DMS53 treated with DMSO at 0.1 percent for 48 hours (cell line): Measurements from ENCODE around the gene C11orf16.
"Not testable (repeated sequence)": the region's sequence is repeated elsewhere in the genome, so short reads cannot be mapped to it uniquely, and the experiment has no call there.

Source experiments
- DNase-seq: peaks from one replicate; lab custom pipeline; 2025; ENCODE audit not compliant: unreplicated experiment; lab: John Stamatoyannopoulos, UW

C11orf16 gene

GRCh38 chr11:8932564-8933180, at the start of gene C11orf16:
C11orf16 (minus strand) TSS chr11:8932947; CDS start chr11:8932308, 639 bp downstream.
- no peak for DNase-seq

- DNase-seq: no peak
Measured at GRCh38 chr11:8980485-8980884, 47.7 kb upstream of the C11orf16 start.

GRCh38 chr11:8979365-8979764, 46.6 kb upstream of the C11orf16 start:
- DNase-seq: not testable (repeated sequence)

GRCh38 chr11:8973121-8973520, 40.4 kb upstream of the C11orf16 start:
- no peak for DNase-seq

- DNase-seq: no peak
Measured at GRCh38 chr11:8971924-8972316, 39.2 kb upstream of the C11orf16 start.

GRCh38 chr11:8971196-8971923, 38.6 kb upstream of the C11orf16 start:
- no peak for DNase-seq

- DNase-seq: no peak
Measured at GRCh38 chr11:8967184-8967583, 34.4 kb upstream of the C11orf16 start.

GRCh38 chr11:8964324-8965320, 31.9 kb upstream of the C11orf16 start, which contains the start of gene TMEM9B:
TMEM9B (minus strand) TSS chr11:8964442; CDS start chr11:8964313, 129 bp downstream.
- DNase-seq: peak; percentile 84

GRCh38 chr11:8963569-8964323, 31.0 kb upstream of the C11orf16 start:
- DNase-seq: peak; percentile 69

GRCh38 chr11:8962841-8963240, 30.1 kb upstream of the C11orf16 start:
- DNase-seq: no peak

GRCh38 chr11:8961401-8961800, 28.7 kb upstream of the C11orf16 start:
- DNase-seq: no peak

GRCh38 chr11:8959546-8960166, 26.9 kb upstream of the C11orf16 start:
- DNase-seq: peak; percentile 67

- DNase-seq: no peak
Measured at GRCh38 chr11:8956860-8957259, 24.1 kb upstream of the C11orf16 start.

GRCh38 chr11:8948886-8949285, 16.1 kb upstream of the C11orf16 start:
- DNase-seq: no peak

- DNase-seq: no peak
Measured at GRCh38 chr11:8947230-8947943, 14.6 kb upstream of the C11orf16 start.

- DNase-seq: no peak
Measured at GRCh38 chr11:8942518-8943066, 9.8 kb upstream of the C11orf16 start, which contains the start of gene ASCL3. ASCL3 (minus strand) TSS chr11:8943016; CDS start chr11:8938161, 4,855 bp downstream.

- no peak for DNase-seq
Measured at GRCh38 chr11:8941341-8942103, 8.8 kb upstream of the C11orf16 start.

- DNase-seq: no peak
Measured at GRCh38 chr11:8937659-8938058, 4.9 kb upstream of the C11orf16 start.
